ENCODE results near the gene ATXN7L1.

DNA sequence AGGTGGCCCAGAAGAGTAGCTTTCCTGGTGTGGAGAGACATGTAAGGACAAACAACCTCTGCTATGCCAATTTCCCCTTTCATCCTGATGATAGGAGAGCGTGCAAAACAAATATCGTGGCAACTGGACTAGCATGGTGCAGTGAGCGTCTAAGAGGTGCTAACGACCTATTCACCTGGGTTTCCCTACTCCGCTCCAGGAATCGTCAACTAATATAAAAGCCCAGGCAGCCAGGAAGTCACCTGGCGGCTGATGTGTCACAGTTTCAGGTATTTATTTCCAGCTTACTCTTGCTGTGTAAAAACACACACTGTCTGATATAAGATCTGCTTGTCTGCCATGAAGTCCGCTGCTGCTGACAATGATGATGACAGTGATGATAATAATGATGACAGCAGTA lies 238.6 kb downstream of the ATXN7L1 start:
- no peak for TF ChIP-seq ZNF274 (IDR thresholded peaks at IDR 0.05; ENCODE audit: low read length)
- TF ChIP-seq ZNF274 (tag by site-specific recombination; IDR thresholded peaks at IDR 0.05; ENCODE audit: borderline replicate concordance) = no peak
- TF ChIP-seq, protein P1, sequence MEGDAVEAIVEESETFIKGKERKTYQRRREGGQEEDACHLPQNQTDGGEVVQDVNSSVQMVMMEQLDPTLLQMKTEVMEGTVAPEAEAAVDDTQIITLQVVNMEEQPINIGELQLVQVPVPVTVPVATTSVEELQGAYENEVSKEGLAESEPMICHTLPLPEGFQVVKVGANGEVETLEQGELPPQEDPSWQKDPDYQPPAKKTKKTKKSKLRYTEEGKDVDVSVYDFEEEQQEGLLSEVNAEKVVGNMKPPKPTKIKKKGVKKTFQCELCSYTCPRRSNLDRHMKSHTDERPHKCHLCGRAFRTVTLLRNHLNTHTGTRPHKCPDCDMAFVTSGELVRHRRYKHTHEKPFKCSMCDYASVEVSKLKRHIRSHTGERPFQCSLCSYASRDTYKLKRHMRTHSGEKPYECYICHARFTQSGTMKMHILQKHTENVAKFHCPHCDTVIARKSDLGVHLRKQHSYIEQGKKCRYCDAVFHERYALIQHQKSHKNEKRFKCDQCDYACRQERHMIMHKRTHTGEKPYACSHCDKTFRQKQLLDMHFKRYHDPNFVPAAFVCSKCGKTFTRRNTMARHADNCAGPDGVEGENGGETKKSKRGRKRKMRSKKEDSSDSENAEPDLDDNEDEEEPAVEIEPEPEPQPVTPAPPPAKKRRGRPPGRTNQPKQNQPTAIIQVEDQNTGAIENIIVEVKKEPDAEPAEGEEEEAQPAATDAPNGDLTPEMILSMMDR (tag by site-specific recombination; IDR thresholded peaks at IDR 0.05) = no peak
- no peak for TF ChIP-seq ZNF174 (tag by site-specific recombination; IDR thresholded peaks at IDR 0.05)
- no peak for TF ChIP-seq ZBTB11 (tag by site-specific recombination; conservative IDR thresholded peaks at IDR 0.05; ENCODE audit: low read depth)
- TF ChIP-seq ZNF423 (tag by site-specific recombination; IDR thresholded peaks at IDR 0.05) = no peak
- no peak for TF ChIP-seq SETDB1 (IDR thresholded peaks at IDR 0.05; ENCODE audit: insufficient read length, low read length)
- TF ChIP-seq, protein P2, sequence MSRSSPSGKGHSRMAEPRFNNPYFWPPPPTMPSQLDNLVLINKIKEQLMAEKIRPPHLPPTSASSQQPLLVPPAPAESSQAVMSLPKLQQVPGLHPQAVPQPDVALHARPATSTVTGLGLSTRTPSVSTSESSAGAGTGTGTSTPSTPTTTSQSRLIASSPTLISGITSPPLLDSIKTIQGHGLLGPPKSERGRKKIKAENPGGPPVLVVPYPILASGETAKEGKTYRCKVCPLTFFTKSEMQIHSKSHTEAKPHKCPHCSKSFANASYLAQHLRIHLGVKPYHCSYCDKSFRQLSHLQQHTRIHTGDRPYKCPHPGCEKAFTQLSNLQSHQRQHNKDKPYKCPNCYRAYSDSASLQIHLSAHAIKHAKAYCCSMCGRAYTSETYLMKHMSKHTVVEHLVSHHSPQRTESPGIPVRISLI (tag by site-specific recombination; IDR thresholded peaks at IDR 0.05) = no peak

Data from HEK293 (cell line).